A204.1 (cell line): ENCODE results near the gene TAGLN.
"Not testable (repeated sequence)": the region's sequence is repeated elsewhere in the genome, so short reads cannot be mapped to it uniquely, and the experiment has no call there.

Source experiments
- FAIRE-seq: peaks from 2 replicates; lab custom pipeline; 2012; peaks lifted over from hg19 to GRCh38; lab: Jason Lieb, UNC

Gene TAGLN

DNA sequence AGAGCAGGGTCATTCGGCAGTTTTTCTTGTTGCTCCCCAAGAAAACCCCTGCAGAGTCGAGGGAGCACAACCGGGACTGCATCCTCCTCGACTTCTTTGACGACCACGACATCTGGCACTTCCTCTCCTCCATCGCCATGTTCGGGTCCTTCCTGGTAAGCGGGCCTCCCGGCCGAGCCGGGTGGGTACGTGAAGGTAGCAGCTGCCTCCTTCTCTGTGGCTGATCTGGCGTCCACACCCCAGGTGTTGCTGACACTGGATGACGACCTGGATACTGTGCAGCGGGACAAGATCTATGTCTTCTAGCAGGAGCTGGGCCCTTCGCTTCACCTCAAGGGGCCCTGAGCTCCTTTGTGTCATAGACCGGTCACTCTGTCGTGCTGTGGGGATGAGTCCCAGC lies 3.4 kb upstream of the TAGLN start:
- no peak for FAIRE-seq

DNA sequence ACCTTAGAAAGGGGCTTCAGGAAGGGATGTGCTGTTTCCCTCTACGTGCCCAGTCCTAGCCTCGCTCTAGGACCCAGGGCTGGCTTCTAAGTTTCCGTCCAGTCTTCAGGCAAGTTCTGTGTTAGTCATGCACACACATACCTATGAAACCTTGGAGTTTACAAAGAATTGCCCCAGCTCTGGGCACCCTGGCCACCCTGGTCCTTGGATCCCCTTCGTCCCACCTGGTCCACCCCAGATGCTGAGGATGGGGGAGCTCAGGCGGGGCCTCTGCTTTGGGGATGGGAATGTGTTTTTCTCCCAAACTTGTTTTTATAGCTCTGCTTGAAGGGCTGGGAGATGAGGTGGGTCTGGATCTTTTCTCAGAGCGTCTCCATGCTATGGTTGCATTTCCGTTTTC lies 2.2 kb upstream of the TAGLN start:
- FAIRE-seq: no peak

DNA sequence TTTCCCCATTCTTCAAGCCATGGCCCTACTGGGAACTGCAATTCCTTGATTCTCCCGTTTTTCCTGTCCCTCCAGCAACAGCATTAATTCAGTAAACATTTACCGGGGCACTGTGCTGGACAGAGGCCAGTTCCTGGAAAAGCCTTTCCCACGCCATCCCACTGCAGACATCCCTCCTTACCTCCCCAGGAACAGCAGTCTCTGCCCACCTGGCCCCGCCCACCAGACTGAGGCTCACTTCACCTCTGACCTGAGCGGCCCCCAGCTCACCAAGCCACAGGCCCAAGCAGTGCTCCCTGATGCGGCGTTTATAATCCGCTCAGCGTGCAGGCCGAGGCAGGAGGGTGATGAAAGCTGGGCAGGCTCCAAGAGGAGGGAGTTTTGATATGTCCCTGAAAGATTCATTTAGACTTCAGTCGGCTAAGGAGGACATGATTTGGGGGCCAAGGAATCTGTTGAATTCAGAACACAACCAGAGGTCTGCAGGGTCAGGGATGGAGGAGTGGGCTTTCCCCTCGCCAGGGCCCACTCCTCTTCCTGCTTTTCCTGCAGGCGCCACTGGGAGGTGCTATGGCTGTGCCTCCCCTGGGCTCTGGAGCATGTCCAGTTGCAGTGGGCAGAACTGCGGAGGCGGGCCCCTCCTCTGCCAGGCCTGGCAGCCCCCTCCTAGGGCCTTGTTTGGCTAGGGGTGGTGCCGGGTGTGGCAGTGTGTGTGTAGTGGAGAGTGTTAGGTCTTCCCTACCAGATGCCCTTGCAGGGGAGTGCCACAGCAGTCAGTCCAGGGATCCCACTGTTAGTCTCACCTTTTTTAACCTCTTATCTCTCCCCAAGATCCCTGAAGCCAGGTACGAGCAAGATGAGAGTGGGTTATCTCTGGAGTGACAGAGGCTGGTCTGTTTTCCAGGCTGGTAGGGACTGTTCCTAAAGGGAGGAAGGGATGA lies 1.4 kb upstream of the TAGLN start:
- no peak for FAIRE-seq

DNA sequence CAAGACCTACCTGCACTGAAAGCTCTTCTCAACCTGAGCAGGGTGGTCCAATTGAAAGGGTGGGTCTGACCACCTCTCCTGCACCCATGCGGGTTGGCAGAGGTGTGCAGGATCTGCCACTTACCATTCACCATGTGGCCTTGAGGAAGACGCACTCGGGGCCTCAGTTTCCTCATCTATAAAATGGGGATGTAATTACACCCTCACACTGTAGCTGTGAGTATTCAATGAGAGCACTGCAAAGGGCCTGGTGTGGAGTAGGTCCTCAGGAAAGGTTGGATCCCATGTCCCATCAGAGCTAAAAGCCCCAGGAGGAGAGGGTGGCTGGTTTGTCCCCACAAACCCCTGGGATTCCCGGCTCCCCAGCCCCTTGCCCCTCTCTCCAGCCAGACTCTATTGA lies 557 bp upstream of the TAGLN start:
- FAIRE-seq: no peak

DNA sequence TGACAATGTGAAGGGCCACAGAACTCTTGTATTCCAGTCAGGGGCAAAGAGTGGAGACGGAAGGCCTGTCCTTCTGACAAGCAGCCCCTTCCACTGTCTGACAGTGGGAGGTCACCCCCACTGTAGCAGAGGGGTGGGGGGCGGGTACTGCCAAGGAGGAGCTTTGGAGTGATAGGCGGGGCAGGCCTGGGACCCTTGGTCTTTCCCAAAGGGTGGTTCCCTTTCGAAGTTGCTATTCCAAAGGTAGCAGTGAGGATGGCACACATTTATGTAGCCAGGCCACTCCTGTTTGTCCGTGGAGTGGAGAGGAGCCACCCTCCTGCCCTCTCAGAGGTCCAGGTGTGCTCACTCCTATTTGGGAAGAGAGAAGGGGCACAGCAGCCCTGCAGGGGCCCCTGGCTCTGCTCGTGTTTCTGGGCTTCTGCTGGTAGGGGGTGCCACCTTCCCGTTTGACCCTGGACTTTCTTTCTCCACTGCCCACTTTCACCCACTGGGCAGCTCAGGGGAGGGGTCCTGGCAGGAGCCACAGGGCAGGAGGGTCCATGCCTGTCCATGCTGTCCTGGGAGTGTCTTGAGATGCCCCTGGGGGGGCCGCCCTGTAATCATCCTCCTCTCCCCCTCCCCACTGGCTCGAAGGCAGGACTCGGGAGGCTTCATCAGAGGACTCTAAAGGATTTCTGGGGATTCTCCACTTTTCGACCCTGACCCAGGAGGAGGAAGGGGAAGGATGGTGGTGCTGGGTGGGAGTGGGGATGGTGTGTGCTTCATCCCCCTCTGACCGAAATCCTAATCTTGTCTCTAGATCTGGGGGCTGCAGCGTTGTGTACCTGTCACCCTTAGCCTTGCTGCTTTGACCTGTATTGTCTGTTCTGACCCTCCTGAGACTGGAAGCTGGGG lies 994 bp downstream of the TAGLN start:
- FAIRE-seq: no peak

DNA sequence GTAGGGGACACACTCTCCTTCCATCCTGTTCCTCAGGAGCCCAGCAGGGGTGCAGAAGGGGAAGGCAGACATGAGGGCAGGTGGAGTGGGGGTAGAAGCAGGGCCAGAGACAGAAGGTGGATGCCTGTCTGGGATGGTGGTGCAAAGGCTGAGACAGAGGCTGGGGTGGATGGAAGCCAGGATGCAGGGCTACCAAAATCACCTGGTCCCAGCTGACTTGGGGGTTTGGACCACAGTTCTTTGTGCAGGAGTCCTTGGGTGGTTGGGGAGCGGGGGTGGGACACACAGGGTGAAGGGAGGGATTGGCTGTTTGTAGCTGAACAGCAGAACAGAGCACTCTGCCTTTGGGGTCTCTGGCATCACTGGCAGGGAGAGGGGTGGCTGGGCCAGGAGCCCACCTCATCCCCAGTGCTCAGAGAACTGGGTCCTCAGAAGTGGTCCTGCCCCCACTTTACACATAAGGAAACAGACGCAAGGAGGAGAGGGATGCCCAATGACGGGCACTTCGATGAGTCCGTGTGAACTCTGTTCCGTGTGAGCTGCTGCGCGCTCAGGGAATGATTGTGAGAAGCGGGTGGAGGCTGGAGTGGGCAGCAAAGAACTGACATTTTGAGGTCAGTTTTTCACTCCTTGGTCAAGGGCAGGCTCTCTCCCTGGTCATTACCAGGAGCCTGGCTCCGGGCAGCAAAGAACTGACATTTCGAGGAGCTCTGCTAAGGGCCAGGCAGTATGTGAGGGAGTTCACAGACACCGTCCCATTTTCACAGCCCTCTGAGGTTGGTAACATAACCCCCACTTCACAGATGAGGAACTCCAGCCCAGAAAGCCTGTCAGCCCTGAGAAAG lies 1.9 kb downstream of the TAGLN start:
- no peak for FAIRE-seq

DNA sequence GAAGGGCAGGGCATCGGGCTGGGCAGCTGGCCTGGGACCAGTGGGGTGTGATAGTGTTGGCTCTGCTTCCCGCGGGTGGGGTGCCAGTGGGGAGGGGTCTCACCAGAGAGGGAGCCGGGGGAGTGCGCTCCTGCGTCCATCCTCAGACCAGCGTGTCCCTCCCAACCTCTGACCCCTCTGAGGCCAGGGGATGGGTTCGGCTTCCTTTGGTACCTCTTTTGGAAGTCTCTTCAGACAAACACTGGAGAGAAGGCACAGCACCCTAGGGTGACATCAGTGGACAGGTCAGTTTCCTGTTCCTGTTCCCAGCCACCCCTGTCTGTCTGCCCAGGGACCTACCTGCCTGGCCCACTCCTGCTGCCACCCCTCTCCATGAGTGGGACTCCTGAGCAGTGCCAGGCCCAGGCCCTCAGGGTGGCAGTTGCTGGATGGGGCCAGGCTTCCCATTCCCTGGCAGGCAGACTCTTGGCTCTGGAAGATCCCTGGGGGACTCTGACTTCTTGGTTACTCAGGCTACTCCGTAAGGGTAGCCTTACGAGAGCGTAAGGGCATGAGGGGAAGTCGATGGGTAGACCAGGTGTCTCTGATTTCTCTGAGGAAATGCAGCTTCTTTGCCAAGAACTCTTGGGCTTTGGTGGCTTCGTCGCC lies 2.6 kb downstream of the TAGLN start:
- FAIRE-seq: no peak

DNA sequence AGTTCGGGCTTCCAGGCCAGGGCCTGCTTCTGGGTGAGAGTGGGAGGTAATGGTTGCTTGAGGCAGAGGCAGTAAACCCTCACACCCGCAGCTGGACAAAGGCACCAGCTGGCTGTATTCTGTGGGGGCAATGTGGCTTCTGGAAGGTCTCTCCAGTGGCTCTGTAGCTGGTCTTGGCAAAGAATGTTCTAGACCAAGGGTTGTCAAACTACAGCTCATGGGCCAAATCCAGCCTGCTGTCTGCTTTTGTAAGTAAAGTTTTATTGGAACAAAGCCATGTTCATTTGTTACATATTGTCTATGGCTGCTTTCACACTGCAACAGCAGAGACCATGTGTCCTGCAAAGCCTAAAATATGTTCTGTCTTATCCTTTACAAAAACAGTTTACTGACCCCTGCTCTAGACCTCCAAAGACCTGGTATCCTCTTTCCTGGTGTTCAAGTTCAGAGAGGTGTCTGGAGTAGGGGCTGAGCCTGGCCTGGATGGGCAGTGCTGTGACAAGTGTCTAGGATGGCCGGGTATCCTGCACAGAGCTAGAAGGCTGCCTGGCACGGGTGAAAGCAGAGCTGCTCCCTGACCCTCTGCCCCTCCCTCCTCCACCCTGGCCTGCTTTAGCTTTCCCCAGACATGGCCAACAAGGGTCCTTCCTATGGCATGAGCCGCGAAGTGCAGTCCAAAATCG lies 3.4 kb downstream of the TAGLN start:
- no peak for FAIRE-seq

DNA sequence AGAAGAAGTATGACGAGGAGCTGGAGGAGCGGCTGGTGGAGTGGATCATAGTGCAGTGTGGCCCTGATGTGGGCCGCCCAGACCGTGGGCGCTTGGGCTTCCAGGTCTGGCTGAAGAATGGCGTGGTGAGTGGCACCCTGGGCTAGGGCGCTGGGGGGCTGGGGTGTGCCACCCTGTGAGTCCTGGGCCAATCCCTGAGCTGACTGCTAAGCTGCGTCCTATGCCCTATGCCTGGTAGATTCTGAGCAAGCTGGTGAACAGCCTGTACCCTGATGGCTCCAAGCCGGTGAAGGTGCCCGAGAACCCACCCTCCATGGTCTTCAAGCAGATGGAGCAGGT lies 3.9 kb downstream of the TAGLN start:
- no peak for FAIRE-seq

DNA sequence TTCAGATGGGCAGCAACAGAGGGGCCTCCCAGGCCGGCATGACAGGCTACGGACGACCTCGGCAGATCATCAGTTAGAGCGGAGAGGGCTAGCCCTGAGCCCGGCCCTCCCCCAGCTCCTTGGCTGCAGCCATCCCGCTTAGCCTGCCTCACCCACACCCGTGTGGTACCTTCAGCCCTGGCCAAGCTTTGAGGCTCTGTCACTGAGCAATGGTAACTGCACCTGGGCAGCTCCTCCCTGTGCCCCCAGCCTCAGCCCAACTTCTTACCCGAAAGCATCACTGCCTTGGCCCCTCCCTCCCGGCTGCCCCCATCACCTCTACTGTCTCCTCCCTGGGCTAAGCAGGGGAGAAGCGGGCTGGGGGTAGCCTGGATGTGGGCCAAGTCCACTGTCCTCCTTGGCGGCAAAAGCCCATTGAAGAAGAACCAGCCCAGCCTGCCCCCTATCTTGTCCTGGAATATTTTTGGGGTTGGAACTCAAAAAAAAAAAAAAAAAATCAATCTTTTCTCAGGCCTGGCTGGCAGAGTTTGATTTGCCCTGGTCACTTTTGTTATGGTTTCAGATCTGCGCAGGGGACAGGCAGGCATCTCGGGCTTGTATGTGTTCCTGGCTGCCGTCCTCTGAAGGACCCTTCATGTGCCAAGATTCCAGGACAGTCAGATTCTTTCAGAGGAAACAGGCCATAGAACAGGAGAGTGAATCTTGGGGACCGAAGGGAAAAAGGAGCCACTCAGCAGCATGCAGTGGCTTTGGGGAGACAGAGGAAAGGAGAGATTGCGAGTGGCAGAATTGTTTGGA lies 5.3 kb downstream of the TAGLN start:
- FAIRE-seq: no peak

DNA sequence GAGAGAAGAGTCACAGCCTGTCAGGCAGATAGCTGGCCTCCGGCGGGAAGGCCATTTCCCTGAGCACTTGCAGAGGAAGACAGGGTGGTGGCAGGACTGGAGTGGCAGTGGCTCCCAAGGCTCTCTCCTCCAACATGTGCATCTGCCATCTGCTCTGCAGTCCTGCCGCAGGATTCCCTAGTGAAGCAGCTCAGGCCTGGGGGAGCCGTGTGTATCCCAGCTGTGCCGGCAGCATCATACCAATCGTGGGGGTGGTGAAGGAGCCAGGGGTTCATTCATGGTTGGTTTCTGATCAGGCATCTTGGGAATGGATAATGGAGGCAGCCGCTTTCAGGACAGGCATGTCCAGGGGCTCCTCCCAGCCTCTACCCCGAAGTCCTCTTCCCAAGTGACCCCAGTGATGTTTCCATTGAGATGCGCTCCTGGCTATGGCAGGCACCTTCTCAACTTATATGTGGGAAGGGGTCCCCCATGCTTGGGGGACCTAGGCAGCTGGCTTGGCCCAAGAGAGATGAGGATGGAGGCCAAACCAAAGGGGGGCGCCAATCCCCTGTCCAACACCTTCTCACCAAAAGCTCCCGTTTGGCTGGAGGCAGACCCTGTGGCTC lies 6.1 kb downstream of the TAGLN start:
- no peak for FAIRE-seq

DNA sequence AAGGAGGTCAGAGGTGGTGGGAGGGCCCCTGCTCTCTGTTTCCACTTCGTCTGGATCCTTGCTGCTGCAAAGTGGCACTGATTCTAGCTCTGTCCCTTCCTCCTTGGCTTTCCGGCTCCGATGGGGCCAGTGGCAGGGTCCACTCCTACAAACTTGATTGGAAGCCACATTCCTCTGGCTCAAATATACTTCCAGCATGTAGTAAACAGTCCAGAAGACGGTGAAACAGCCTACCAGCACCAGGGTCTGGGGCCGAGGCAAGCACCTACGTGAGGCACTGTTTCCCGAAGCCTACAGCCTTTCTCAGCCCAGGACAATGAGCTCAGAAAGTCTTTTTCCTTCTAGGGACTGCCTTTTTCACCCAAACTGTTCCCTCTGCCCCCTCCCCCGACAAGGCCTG lies 6.9 kb downstream of the TAGLN start:
- not testable (repeated sequence) for FAIRE-seq

DNA sequence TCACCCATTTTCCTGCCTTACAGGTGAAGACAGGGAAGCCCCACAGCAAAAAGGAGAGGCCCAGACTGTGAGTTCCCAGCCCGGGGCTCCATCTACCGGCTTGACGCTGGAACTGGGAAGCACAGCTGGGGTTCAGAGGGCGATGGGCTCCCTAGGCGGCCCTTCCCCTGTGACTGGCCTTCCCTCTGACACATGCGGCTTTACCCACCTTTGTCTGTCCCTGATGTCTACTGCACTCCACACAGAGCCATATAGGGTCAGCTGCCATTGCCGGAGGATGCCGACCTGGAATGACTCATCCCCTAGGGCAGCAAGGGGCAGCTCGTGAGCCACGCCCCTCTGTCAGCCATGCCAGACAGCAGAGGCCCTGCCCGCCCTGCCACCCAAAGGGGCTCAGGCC lies 7.7 kb downstream of the TAGLN start:
- FAIRE-seq: not testable (repeated sequence)

DNA sequence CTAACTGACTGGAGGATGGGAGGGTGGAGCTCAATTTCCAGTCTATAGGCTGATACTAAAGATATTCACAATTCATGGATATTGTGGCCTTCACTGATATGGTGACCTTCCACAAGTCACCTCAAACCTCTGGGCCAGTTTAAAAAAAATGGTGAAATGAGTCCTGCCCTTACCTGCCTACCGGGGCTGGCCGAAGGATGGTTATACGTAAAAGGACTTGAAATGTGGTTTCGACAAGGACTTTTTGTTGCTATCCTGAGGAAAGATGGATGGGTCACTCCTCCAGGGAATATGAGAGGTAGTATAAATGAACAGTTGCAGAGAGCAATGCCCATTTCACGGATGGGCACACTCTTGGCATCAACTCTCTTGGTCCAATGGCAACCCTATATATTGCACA lies 8.3 kb downstream of the TAGLN start:
- FAIRE-seq: not testable (repeated sequence)

DNA sequence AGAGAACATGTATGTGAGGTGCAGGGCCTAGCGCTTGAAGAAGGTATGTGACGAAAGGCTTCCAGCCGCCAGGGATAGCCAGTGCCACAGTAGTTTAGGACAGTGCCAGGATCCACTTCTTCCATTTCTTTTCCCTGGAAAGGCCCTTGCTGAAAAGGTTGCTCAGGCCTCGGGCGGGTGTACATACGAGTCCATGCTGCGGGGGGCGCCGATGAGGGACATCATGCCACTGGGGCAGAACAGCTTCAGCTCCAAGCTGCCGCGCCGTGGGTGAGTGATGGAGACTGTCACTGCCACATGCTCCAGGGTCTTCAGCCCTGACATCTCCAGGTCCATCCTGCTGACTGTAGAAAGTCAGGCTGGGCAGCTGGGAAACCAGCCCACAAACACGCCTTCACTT lies 9.5 kb downstream of the TAGLN start:
- FAIRE-seq: not testable (repeated sequence)

DNA sequence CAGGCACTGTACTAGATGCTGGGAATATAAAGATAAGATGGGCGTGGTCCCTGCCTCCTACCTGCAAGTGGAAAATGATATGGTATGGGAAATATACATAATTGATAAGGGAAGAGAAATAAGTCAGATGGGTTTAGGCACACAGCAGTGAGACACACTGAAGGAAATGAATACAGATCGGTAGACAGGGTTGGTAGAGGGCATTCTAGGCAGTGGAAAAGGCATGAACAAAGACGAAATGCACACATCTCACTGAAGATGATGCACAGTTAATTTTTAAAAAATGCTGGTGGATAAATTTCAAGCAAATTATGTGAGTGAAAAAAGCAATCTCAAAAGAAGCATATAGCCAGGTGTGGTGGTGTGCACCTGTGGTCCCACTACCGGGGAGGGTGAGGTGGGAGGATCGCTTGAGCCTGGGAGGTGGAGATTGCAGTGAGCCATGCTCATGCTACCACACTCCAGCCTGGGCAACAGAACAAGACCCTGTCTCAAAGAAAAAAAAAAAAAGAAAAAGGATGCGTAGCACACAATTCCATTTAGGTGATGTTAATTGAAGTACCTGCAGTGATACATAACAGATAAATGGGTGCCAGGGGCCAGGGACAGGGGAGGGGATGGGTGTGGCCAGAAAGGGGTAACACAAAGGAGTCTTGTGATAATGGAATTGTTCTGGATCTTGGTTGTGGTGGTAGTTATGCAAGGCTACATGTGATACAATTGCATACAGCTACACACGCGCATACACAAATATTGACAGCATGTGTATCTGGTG lies 10.4 kb downstream of the TAGLN start:
- FAIRE-seq: not testable (repeated sequence)

DNA sequence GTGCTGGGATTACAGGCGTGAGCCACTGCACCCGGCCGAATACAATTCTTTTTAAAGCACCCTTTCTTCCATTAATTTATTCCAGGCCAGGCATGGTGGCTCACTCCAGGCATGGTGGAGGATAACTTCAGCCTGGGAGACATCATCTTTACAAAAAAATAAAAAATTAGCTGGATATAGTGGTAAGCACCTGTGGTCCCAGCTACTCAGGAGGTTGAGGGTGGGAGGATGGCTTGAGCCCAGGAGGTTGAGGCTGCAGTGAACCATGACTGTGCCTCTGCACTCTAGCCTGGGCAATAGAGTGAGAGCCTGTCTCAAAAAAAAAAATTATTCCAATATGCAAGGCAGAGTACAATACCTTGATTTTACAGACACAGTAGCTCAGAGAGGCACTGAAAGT lies 11.4 kb downstream of the TAGLN start:
- FAIRE-seq: no peak

DNA sequence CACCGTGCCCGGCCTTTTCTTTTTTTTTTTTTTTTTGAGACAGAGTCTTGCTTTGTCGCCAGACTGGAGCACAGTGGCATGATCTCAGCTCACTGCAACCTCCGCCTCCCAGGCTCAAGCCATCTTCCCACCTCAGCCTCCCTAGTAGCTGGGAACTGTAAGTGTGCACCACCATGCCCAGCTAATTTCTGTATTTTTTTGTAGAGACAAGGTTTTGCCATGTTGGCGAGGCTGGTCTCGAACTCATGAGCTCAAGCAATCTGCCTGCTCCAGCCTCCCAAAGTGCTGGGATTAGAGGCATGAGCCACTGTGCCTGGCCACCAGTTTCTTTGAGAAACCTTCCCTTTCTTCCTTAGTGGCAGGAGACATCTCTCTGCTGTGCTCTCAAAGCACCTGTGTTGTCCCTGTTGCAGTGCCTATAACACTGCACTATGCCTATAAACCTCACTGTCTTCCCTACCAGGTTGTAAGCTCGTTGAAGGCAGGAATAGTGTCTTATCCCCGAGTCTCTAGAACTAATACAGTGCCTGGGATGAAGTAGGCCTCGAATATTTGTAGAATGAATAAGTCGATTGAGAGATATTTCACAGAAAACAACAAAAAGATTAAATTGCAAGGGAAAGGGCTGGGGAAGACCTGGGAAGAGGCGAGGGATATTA lies 13.7 kb downstream of the TAGLN start:
- no peak for FAIRE-seq
